OCI-LY1 (cell line): ENCODE measurements around the gene ABTB2.
"Not testable (repeated sequence)": the region's sequence is repeated elsewhere in the genome, so short reads cannot be mapped to it uniquely, and the experiment has no call there.

Source experiments
- H2AFZ ChIP-seq: fragments of 200-600 bp; sonication (generic), shearing (Covaris generic); 2 replicates; pipeline ENCODE4 v1.6.0; 2014; ENCODE audit warnings: antibody characterized with exemption, mild to moderate bottlenecking, low read length
- H3F3A ChIP-seq: fragments of 200-600 bp; sonication (generic), shearing (Covaris generic); 2 replicates; pipeline ENCODE4 v1.6.0; 2014; ENCODE audit warnings: mild to moderate bottlenecking, antibody characterized with exemption, low read length, moderate library complexity; ENCODE audit not compliant: insufficient read depth
- H3K27ac ChIP-seq: fragments of 200-600 bp; sonication (generic); 2 replicates; pipeline ENCODE4 v1.5.1; 2014; ENCODE audit warnings: low read length, mixed run types, mild to moderate bottlenecking, low read depth; ENCODE audit not compliant: poor library complexity, severe bottlenecking
- H3K27me3 ChIP-seq: fragments of 200-600 bp; sonication (generic); 2 replicates; pipeline ENCODE4 v1.6.0; 2014; ENCODE audit warnings: antibody characterized with exemption, mild to moderate bottlenecking, low read length, moderate library complexity; ENCODE audit not compliant: insufficient read depth
- H3K36me3 ChIP-seq: fragments of 200-600 bp; sonication (generic); 2 replicates; pipeline ENCODE4 v1.6.1; 2014; ENCODE audit warnings: mild to moderate bottlenecking, antibody characterized with exemption, low read length, moderate library complexity, mixed read lengths; ENCODE audit not compliant: insufficient read depth
- H3K4me1 ChIP-seq: fragments of 200-600 bp; sonication (generic); 2 replicates; pipeline ENCODE4 v1.5.1; 2014; ENCODE audit warnings: mild to moderate bottlenecking, low read length, moderate library complexity; ENCODE audit not compliant: insufficient read depth, severe bottlenecking
- H3K4me2 ChIP-seq: fragments of 200-600 bp; sonication (generic), shearing (Covaris generic); 2 replicates; pipeline ENCODE4 v1.6.1; 2014; ENCODE audit warnings: low read length
- H3K4me3 ChIP-seq: fragments of 200-600 bp; sonication (generic); 2 replicates; pipeline ENCODE4 v1.5.1; 2014; ENCODE audit warnings: low read length, low read depth, mild to moderate bottlenecking, mixed read lengths; ENCODE audit not compliant: poor library complexity, severe bottlenecking
- H3K79me2 ChIP-seq: fragments of 200-600 bp; shearing (Covaris generic); 2 replicates; pipeline ENCODE4 v1.6.1; 2016; ENCODE audit warnings: mixed run types, low read length, mixed read lengths; ENCODE audit not compliant: insufficient read depth
- H3K9ac ChIP-seq: fragments of 200-600 bp; sonication (generic), shearing (Covaris generic); 2 replicates; pipeline ENCODE4 v1.6.1; 2014; ENCODE audit warnings: mild to moderate bottlenecking, low read length, mixed read lengths
- H3K9me2 ChIP-seq: fragments of 200-600 bp; sonication (generic), shearing (Covaris generic); 2 replicates; pipeline ENCODE4 v1.6.1; 2014; ENCODE audit warnings: low read depth, mild to moderate bottlenecking, low read length, mixed read lengths
- H3K9me3 ChIP-seq: fragments of 200-600 bp; shearing (Covaris generic); 2 replicates; pipeline ENCODE4 v1.6.1; 2014; ENCODE audit warnings: low read length, mixed read lengths
- H4K20me1 ChIP-seq: fragments of 200-600 bp; sonication (generic), shearing (Covaris generic); 2 replicates; pipeline ENCODE4 v1.6.0; 2016; ENCODE audit warnings: mild to moderate bottlenecking, low read length; ENCODE audit not compliant: insufficient read depth
- CTCF ChIP-seq: fragments of 200-600 bp; sonication (generic), shearing (Covaris generic); IDR thresholded peaks from 2 replicates; pipeline ENCODE4 v1.5.1; 2017; ENCODE audit warnings: mild to moderate bottlenecking, antibody characterized with exemption, low read length, moderate library complexity, mixed read lengths
- EZH2 ChIP-seq: fragments of 200-600 bp; sonication (generic), shearing (Covaris generic); IDR thresholded peaks from 2 replicates; pipeline ENCODE4 v1.8.0; 2017; ENCODE audit warnings: borderline replicate concordance, mixed run types, mild to moderate bottlenecking, antibody characterized with exemption, low read length, moderate library complexity, mixed read lengths

The ABTB2 gene

DNA sequence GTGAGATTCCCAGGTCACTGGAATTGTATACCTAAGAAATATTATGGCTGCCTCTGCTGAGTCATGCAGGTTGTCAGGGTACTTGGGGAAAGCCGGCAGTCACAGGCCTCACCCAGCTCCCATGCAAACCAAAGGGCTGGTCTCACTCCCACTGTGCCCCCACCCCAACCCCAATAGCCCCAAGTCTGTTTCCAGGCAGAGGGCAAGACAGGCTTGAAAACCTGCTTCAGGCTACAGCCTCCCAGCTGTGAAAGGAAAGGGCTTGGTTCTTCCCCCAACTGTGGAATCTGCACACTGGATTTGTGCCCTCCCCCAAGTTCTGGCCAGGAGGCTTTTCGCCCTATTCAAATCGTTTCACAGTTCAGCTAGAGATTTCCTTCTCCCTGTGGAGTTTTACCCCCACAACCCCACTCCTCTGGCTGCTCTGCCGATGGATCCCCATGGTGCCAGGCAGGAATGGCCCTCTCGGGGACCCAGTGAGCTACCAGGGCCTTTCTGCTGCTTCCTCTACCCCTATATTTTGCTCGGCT is 37.0 kb upstream of the ABTB2 start:
- H3K4me3 ChIP-seq: no peak overlapping the region
- H3K9ac ChIP-seq: no peak overlapping the region
- no peaks in the 10 kb centered on the region for H3K9me2 ChIP-seq
- H3K4me2 ChIP-seq: no peak overlapping the region
- H3K4me1 ChIP-seq: no peaks in the 10 kb centered on the region
- H2AFZ ChIP-seq: no peak overlapping the region
- TF ChIP-seq EZH2 (no peak), CTCF (no peak)
- no peak overlapping the region for H3K27ac ChIP-seq
- H3K27me3 ChIP-seq: 0 out of 2 replicates have a peak, but pooled peaks cover under 1% of the 10 kb centered on the region
- no peaks in the 10 kb centered on the region for H3K9me3 ChIP-seq
- H3F3A ChIP-seq: no peaks in the 10 kb centered on the region
- H4K20me1 ChIP-seq: no peaks in the 10 kb centered on the region
- H3K36me3 ChIP-seq: no peaks in the 10 kb centered on the region
- H3K79me2 ChIP-seq: no peaks in the 10 kb centered on the region

DNA sequence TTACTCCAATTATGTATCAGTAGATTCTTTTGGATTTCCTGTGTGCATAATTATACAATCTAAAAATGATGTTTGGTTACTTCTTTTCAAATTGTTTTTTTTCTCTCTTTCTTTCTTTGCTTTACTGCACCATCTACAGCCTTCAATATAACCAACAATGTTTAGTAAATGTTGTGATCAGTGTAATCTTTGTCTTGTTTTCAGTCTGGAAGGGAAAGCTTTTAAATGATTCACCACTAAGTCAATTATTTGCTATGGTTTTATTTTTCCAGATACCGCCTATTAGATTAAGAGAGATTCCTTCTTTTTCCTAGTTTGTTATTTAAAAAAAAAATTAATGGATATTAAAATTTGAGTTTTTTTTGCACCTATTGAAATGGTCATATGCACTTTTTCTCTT is 29.8 kb upstream of the ABTB2 start:
- H3K9ac ChIP-seq: no peak overlapping the region
- no peaks in the 10 kb centered on the region for H4K20me1 ChIP-seq
- H3K4me3 ChIP-seq: no peak overlapping the region
- no peaks in the 10 kb centered on the region for H3K79me2 ChIP-seq
- TF ChIP-seq EZH2 (no peak), CTCF (no peak)
- H3F3A ChIP-seq: no peaks in the 10 kb centered on the region
- no peaks in the 10 kb centered on the region for H3K9me3 ChIP-seq
- no peaks in the 10 kb centered on the region for H3K4me1 ChIP-seq
- H3K4me2 ChIP-seq: no peak overlapping the region
- no peak overlapping the region for H2AFZ ChIP-seq
- no peaks in the 10 kb centered on the region for H3K27me3 ChIP-seq
- H3K27ac ChIP-seq: no peak overlapping the region
- H3K36me3 ChIP-seq: no peaks in the 10 kb centered on the region
- H3K9me2 ChIP-seq: no peaks in the 10 kb centered on the region

GRCh38 chr11:34386356-34386755 is 28.5 kb upstream of the ABTB2 start:
- H3K9ac ChIP-seq, H3K9me2 ChIP-seq, H3K27ac ChIP-seq, H3K79me2 ChIP-seq, H2AFZ ChIP-seq, H3K4me2 ChIP-seq, H3K4me3 ChIP-seq, H3K36me3 ChIP-seq, H4K20me1 ChIP-seq, H3F3A ChIP-seq, H3K9me3 ChIP-seq, H3K4me1 ChIP-seq, H3K27me3 ChIP-seq: not testable (repeated sequence)

DNA sequence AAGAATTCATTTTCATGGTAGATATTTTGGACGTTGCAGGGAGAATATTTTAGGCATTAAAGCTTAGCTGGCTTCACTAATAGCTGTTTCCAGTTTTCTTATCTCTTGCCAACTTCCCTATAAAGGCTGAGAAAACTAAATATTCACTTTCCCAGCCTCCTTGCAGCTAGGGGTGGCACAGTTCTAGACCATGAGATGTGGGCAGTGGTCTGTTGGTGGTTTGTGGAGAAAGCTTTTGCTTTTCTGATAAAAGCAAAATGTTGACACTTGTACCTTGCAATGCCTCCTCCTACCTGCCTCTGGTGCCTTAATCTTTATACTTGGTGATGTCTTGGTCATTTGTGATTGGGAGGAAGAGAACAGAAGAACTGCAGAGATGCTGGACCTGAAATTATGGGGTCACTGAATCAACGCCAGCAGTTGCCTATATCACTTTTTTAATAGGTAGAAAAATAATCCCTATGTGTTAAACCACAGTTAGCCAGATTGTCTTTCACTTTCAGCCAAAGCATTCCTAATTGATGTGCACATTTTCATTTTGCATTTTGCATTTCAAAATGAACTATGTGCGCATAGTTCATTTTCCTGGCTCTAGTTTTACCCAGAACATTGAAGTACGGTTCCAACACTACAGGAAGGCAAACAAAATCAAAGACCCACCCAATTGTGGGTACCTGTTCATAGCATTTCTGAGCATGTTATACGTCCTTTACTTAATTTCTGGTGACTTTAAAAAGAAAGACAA is 24.9 kb upstream of the ABTB2 start:
- Histone ChIP-seq H3F3A (no peaks in the 10 kb centered on the region), H3K9me2 (no peaks in the 10 kb centered on the region), H3K9ac (no peak overlapping the region), H3K4me1 (no peaks in the 10 kb centered on the region), H3K27ac (no peak overlapping the region), H3K36me3 (no peaks in the 10 kb centered on the region), H3K79me2 (no peaks in the 10 kb centered on the region), H3K9me3 (no peaks in the 10 kb centered on the region), H3K4me3 (no peak overlapping the region), H3K27me3 (no peaks in the 10 kb centered on the region), H2AFZ (no peak overlapping the region), H4K20me1 (no peaks in the 10 kb centered on the region), H3K4me2 (no peak overlapping the region)
- TF ChIP-seq CTCF (no peak), EZH2 (no peak)
